NOMO-1 (cell line): ENCODE results near the gene HDAC3.
A peak's percentile ranks its signal among the peaks of the same experiment; 100 is the strongest.

Experiments used
- DNase-seq, 2 experiments: peaks; one replicate each; lab custom pipeline; 2025; ENCODE audit not compliant: unreplicated experiment in 2 of 2; lab: John Stamatoyannopoulos, UW

The HDAC3 gene

GRCh38 chr5:141605523-141606277, 30.9 kb downstream of the HDAC3 start:
- peak; percentile 85 to 97 for DNase-seq

- peak; percentile 81 to 98 for DNase-seq
Measured at GRCh38 chr5:141603923-141604717, 32.5 kb downstream of the HDAC3 start.

- DNase-seq, result no peak
Measured at GRCh38 chr5:141602606-141603005, 34.0 kb downstream of the HDAC3 start.

GRCh38 chr5:141598391-141599345, 38.0 kb downstream of the HDAC3 start:
- DNase-seq, result no peak

GRCh38 chr5:141597814-141598213, 38.8 kb downstream of the HDAC3 start:
- DNase-seq, result no peak

- DNase-seq, result peak in 1 of 2 experiments; percentile 23
Measured at GRCh38 chr5:141597394-141597793, 39.3 kb downstream of the HDAC3 start.

- DNase-seq, result no peak
Measured at GRCh38 chr5:141596867-141597266, 39.8 kb downstream of the HDAC3 start.

GRCh38 chr5:141590127-141590526, 46.5 kb downstream of the HDAC3 start:
- DNase-seq, result peak; percentile 21 to 63

GRCh38 chr5:141586246-141586645, 50.4 kb downstream of the HDAC3 start:
- no peak for DNase-seq

GRCh38 chr5:141585594-141585993, 51.1 kb downstream of the HDAC3 start:
- DNase-seq, result peak in 1 of 2 experiments; percentile 70

GRCh38 chr5:141574122-141574510, 62.5 kb downstream of the HDAC3 start:
- no peak for DNase-seq

- DNase-seq, result no peak
Measured at GRCh38 chr5:141573489-141574121, 63.0 kb downstream of the HDAC3 start.
